Retina (tissue), 1 donor: ENCODE measurements around the gene ZNF654.
"Not testable (repeated sequence)": the region's sequence is repeated elsewhere in the genome, so short reads cannot be mapped to it uniquely, and the experiment has no call there.

ENCODE experiments used
- DNase-seq: peaks from one replicate; pipeline ENCODE4 v3.0.0-alpha.2; 2016

ZNF654 gene

GRCh38 chr3:88058581-88059379, at the start of gene ZNF654, which contains the start of gene CGGBP1:
TSS of gene ZNF654 (plus strand) at chr3:88059255. CDS start at chr3:88059320, 65 bp downstream.
TSS of gene CGGBP1 (minus strand) at chr3:88059005. CDS start at chr3:88055976, 3,029 bp downstream.
- peak; percentile 99 for DNase-seq

- no peak for DNase-seq
These were observed 48.2 kb upstream of the ZNF654 start for GRCh38 chr3:88010810-88011209.

- DNase-seq: no peak
These were observed 45.5 kb upstream of the ZNF654 start for GRCh38 chr3:88013592-88013991.

- DNase-seq: not testable (repeated sequence)
These were observed 43.4 kb upstream of the ZNF654 start for GRCh38 chr3:88015656-88016055.

GRCh38 chr3:88019024-88019423, 40.0 kb upstream of the ZNF654 start:
- DNase-seq: no peak

GRCh38 chr3:88025001-88025552, 34.0 kb upstream of the ZNF654 start:
- DNase-seq: no peak

- DNase-seq: no peak
These were observed 30.2 kb upstream of the ZNF654 start for GRCh38 chr3:88028876-88029275.

GRCh38 chr3:88030210-88030609, 28.8 kb upstream of the ZNF654 start:
- no peak for DNase-seq

GRCh38 chr3:88031642-88032077, 27.4 kb upstream of the ZNF654 start:
- peak; percentile 17 for DNase-seq

- DNase-seq: no peak
These were observed 26.8 kb upstream of the ZNF654 start for GRCh38 chr3:88032245-88032644.

GRCh38 chr3:88033079-88033478, 26.0 kb upstream of the ZNF654 start:
- DNase-seq: no peak

GRCh38 chr3:88033808-88034207, 25.2 kb upstream of the ZNF654 start:
- DNase-seq: peak; percentile 7

- DNase-seq: no peak
These were observed 24.4 kb upstream of the ZNF654 start for GRCh38 chr3:88034491-88035275.

- no peak for DNase-seq
These were observed 22.8 kb upstream of the ZNF654 start for GRCh38 chr3:88036221-88036620.

- no peak for DNase-seq
These were observed 20.5 kb upstream of the ZNF654 start for GRCh38 chr3:88038566-88038965.

GRCh38 chr3:88040529-88040928, 18.5 kb upstream of the ZNF654 start:
- no peak for DNase-seq

- DNase-seq: no peak
These were observed 18.1 kb upstream of the ZNF654 start for GRCh38 chr3:88041005-88041404.

- DNase-seq: no peak
These were observed 14.6 kb upstream of the ZNF654 start for GRCh38 chr3:88044411-88044810.

- DNase-seq: no peak
These were observed 12.3 kb upstream of the ZNF654 start for GRCh38 chr3:88046766-88047165.

- peak; percentile 4 for DNase-seq
These were observed 1.3 kb upstream of the ZNF654 start for GRCh38 chr3:88057630-88058305.

GRCh38 chr3:88058306-88058580, 812 bp upstream of the ZNF654 start:
- no peak for DNase-seq

GRCh38 chr3:88059380-88060170, 520 bp downstream of the ZNF654 start:
- no peak for DNase-seq
